Chondrocyte (in vitro differentiated cells): ENCODE results near the gene IQCE. TPM values are rescaled to one million over a fixed set of nuclear protein-coding genes. Genes with fewer than 3 reads are reported as not detected.

Source experiments
- DNase-seq: peaks from one replicate; pipeline ENCODE4 v3.0.0; 2021; ENCODE audit warnings: mixed read lengths, low spot score
- H3K27ac Mint-ChIP-seq: one replicate; pipeline ENCODE4 v1.8.0; 2021; ENCODE audit warnings: mild to moderate bottlenecking, moderate library complexity, mixed read lengths; ENCODE audit not compliant: unreplicated experiment
- H3K27me3 Mint-ChIP-seq: 2 replicates; pipeline ENCODE4 v1.8.0; 2021; ENCODE audit warnings: low read depth, mixed read lengths
- H3K36me3 Mint-ChIP-seq: 2 replicates; pipeline ENCODE4 v1.8.0; 2021; ENCODE audit warnings: low read depth, mixed read lengths
- H3K4me1 Mint-ChIP-seq: 2 replicates; pipeline ENCODE4 v1.8.0; 2021; ENCODE audit warnings: low read depth, mild to moderate bottlenecking, mixed read lengths
- H3K4me3 Mint-ChIP-seq: one replicate; pipeline ENCODE4 v1.8.0; 2021; ENCODE audit warnings: mild to moderate bottlenecking, moderate library complexity, mixed read lengths; ENCODE audit not compliant: unreplicated experiment
- H3K9me3 Mint-ChIP-seq: 2 replicates; pipeline ENCODE4 v1.8.0; 2021; ENCODE audit warnings: low read depth, mixed read lengths
- total RNA-seq: library from RNA; stranded (reverse); gene quantifications from 3 replicates; pipeline ENCODE4 v1.2.1, GENCODE V29; 2021
- TF ChIP-seq, protein P1 (sequence below): fragments of 200-600 bp; sonication (generic); IDR thresholded peaks from 2 replicates; pipeline ENCODE4 v1.5.0; 2021; ENCODE audit warnings: antibody characterized with exemption, mild to moderate bottlenecking, moderate library complexity

The IQCE gene
- total RNA-seq, 1 donor from 2014 or later: 10.0 TPM

DNA sequence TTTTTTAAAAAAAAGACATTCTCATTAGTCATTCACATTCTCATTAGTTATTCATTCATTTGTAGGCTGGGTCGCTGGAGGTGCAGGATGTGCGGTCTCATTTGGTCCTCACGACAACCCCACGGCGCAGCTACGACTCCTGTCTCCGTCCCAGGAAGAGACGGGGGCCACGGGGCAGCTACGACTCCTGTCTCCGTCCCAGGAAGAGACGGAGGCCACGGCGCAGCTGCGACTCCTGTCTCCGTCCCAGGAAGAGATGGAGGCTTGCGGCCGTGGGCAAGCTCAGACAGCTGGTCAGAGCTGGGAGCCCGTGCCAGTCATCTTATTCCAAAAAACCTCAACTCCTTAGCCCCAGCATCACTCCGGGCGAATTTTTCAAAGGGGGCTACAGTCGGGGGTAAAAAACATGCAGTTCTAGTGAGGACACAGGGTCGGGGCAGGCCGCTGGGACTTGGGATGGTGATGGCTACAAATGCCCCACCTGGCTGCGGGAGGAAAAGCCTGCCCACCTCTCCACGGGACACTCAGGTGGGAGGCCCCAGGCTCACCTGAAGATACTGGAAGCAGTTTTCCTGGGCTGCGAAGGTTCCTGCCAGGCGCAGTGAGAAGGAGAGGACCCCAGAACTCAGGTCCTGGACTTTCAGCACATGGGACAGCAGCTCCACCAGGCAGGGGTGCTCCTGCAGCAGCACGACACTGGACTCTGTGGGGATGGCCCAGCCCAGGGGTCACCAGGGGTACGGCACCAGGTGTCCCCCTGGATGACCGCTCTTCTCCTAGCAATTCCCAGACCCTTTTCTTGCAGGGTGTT is 11.8 kb upstream of the IQCE start:
- no peak for DNase-seq
- no peaks in the 10 kb centered on the region for H3K4me1 Mint-ChIP-seq
- no peaks in the 10 kb centered on the region for H3K9me3 Mint-ChIP-seq
- no peak overlapping the region for H3K4me3 Mint-ChIP-seq
- H3K36me3 Mint-ChIP-seq: peaks cover 22% of the 10 kb centered on the region
- TF ChIP-seq, protein P1, sequence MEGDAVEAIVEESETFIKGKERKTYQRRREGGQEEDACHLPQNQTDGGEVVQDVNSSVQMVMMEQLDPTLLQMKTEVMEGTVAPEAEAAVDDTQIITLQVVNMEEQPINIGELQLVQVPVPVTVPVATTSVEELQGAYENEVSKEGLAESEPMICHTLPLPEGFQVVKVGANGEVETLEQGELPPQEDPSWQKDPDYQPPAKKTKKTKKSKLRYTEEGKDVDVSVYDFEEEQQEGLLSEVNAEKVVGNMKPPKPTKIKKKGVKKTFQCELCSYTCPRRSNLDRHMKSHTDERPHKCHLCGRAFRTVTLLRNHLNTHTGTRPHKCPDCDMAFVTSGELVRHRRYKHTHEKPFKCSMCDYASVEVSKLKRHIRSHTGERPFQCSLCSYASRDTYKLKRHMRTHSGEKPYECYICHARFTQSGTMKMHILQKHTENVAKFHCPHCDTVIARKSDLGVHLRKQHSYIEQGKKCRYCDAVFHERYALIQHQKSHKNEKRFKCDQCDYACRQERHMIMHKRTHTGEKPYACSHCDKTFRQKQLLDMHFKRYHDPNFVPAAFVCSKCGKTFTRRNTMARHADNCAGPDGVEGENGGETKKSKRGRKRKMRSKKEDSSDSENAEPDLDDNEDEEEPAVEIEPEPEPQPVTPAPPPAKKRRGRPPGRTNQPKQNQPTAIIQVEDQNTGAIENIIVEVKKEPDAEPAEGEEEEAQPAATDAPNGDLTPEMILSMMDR: no peak
- H3K27ac Mint-ChIP-seq: no peak overlapping the region
- H3K27me3 Mint-ChIP-seq: no peaks in the 10 kb centered on the region

DNA sequence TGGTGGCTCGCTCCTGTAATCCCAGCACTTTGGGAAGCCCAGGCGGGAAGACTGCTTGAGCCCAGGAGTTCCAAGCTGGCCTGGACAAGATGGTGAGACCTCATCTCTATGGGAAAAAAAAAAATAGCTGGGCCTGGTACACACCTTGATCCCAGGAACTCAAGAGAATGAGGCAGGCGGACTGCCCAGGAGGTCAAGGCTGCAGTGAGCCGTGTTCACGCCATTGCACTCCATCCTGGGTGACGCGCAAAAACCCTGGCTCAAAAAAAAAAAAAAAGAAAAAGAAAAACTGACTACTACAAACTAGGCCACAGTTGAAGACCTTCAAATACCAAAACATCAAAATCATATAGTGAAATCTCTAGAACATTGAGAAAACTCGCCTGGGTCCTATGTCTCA is 7.4 kb upstream of the IQCE start:
- no peaks in the 10 kb centered on the region for H3K9me3 Mint-ChIP-seq
- peak; percentile 29 for DNase-seq
- peaks cover 18% of the 10 kb centered on the region for H3K4me1 Mint-ChIP-seq
- no peaks in the 10 kb centered on the region for H3K27me3 Mint-ChIP-seq
- TF ChIP-seq, protein P1: no peak
- H3K36me3 Mint-ChIP-seq: peaks cover 12% of the 10 kb centered on the region
- no peak overlapping the region for H3K27ac Mint-ChIP-seq
- no peak overlapping the region for H3K4me3 Mint-ChIP-seq

DNA sequence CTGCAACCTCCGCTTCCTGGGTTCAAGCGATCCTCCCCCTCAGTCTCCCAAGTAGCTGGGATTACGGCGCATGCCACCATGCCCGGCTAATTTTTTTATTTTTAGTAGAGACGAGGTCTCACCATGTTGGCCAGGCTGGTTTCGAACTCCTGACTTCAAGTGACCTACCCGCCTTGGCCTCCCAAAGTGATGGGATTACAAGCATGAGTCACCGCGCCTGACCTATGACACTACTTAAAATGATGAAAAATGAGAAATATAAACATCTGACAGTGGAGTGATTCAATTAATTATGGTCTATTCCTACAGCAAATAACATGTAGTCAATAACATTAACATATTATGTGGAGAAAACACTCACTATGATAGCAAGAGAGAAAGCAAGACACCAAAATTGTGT is 5.7 kb upstream of the IQCE start:
- Mint-ChIP-seq H3K4me1 (peaks cover 22% of the 10 kb centered on the region), H3K27ac (no peak overlapping the region), H3K4me3 (no peak overlapping the region), H3K27me3 (no peaks in the 10 kb centered on the region), H3K36me3 (peaks cover 7% of the 10 kb centered on the region), H3K9me3 (no peaks in the 10 kb centered on the region)
- peak; percentile 40 for DNase-seq
- TF ChIP-seq, protein P1: no peak

DNA sequence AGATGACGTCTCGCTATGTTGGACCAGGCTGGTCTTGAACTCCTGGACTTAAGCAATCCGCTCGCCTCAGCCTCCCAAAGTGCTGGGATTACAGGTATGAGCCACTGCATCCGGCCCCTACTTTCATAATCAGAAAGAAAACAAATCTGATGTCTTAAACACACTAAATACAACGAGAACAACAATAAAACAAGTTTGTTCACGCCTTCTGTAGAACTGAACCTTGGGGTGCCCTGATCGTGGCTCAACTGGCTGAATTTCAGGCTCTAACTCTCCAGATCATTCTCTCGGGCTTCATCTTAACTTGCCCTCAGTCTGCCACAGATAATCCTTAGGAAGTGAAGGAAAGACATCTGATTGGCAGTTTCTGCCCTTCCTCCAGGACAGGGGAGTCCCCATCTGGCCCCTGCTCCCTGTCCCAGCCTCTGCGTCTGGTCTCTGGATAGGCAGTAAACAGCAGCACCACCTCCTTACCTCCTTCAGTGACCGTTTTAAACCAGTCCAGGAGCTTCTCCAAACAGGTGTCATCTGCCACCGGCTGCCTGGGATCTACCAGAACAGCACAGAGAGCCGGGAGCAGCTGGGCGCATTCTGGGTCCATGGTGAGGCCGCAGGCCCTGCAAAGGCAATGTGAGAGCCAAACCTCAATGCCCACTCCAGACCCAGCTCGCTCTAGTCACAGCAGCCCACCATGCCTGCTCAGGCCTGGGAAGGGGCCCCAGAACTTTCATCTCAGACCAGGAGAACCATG is 4.8 kb upstream of the IQCE start:
- DNase-seq: peak; percentile 59
- Mint-ChIP-seq H3K9me3 (no peaks in the 10 kb centered on the region), H3K36me3 (peaks cover 6% of the 10 kb centered on the region), H3K4me3 (peak overlapping the region; percentile 78), H3K4me1 (peaks cover 26% of the 10 kb centered on the region), H3K27me3 (no peaks in the 10 kb centered on the region), H3K27ac (no peak overlapping the region)
- TF ChIP-seq, protein P1: no peak

DNA sequence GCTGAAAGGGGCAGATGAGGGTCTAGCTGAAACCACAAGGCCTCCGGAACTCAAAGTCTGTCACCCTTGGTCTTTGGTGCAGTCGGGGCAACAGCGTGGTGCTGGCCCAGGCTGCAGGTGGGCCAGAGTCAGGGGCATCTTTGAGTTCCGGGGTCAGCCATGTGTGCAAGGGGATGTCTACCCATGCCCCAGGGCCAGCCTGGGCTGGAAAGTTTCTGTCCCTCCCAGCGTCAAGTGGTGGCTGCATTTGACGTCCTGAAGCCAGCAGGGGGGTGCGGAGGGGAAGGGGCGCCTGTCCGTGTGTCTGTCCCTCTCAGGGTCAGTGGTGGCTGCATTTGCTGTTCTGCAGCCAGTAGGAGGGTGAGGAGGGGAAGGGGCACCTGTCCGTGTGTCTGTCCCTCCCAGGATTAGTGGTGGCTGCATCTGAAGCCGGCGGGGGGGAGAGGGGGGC is 4.1 kb upstream of the IQCE start:
- peaks cover 26% of the 10 kb centered on the region for H3K4me1 Mint-ChIP-seq
- no peak for DNase-seq
- peak overlapping the region; percentile 74 for H3K27ac Mint-ChIP-seq
- H3K9me3 Mint-ChIP-seq: no peaks in the 10 kb centered on the region
- peaks cover 3% of the 10 kb centered on the region for H3K36me3 Mint-ChIP-seq
- TF ChIP-seq, protein P1: no peak
- H3K4me3 Mint-ChIP-seq: peak overlapping the region; percentile 78
- H3K27me3 Mint-ChIP-seq: no peaks in the 10 kb centered on the region
